Activated CD4-positive, CD25-positive, alpha-beta regulatory T cell treated with anti-CD3 and anti-CD28 coated beads, Interleukin-2, amount 50 U/mL, for 16 hours (primary cell): Measurements from ENCODE around the gene TARS1.
"Not testable (repeated sequence)": the region's sequence is repeated elsewhere in the genome, so short reads cannot be mapped to it uniquely, and the experiment has no call there.

Experiments
- DNase-seq: peaks from one replicate; pipeline ENCODE4 v3.0.0-alpha.2; 2020; ENCODE audit warnings: low read depth, low spot score

Gene TARS1

DNA sequence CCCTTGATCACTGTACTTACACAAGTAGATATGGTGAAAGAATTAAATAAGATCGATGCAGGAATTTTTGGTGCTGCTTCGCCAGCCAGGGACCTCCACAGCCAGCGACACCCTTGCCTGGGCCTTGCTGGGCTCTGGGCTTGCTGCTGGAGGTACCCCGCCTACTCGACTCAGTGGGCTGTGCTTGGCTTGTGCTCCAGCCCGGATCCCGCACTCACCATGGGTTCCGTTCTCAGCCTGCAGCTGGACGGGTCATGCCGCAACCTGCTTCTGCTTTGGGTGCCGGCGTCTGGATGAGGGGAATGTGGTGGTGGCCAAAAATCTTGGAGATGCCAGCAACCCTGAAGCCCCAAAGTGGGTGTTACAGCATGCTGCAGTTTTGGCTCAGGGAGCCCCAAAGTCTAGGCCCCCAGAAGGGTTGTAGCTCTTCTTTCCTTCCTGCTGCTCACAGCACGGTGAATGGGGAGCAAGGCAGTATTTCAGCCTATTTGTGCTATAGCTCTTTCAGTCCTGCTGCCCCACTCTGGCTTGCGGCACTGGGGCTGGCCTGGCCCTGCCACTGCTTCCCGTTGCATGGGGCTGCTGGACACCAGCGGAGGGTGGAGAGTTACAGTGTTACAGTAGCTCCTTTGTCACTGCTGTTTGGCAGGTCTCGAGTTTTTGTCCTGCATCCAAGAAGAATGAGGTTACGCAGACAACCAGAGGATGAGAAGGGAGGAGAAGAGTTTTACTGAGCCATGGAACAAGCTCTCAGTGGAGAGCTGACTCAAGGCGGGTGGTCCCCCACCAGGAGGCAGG is 48.0 kb downstream of the TARS1 start:
- DNase-seq, result no peak

DNA sequence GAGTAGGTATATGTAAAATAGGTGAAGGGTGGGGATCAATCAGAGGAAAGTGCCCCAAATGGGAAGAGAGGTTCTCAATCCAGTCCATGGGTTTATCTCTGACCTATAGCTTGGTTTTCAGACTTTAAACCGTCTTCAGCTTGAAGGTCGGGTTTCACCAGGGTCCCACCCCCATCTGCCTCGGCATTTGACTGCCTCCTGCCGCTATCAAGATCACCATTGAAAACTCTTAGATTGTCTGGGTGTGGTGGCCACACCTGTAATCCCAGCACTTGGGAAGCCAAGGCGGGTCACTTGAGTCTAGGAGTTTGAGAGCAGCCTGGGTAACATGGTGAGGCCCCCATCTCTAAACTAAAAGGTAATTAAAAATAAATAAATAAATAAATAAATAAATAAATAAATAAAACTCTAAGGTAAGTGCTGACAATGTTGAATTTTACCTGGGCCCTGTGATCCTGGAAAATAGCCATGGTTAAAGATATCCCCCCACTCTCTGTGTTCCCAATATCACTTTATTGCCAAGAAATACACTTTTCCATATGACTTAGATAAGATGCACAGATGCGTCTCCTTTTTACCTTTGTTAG is 48.8 kb downstream of the TARS1 start:
- DNase-seq, result no peak

- no peak for DNase-seq
Measured at GRCh38 chr5:33490071-33490665, 49.4 kb downstream of the TARS1 start.

DNA sequence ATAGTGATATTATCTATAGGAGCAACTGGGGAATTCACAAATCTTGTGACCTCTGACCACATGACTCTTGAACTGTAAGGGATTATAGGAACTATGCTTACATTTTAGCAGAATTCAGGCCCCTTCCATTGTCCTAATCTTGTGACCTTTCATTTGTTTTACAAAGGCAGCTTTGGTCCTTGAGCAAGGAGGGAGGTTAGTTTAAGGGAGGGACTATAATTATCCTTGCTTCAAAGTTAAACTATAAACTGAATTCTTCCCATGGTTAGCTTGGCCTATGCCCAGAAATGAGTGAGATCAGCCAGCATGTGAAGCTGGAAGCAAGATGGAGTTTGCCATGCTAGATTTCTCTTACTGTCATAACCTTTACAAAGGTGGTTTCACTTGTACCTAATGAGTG is 51.2 kb downstream of the TARS1 start:
- no peak for DNase-seq

DNA sequence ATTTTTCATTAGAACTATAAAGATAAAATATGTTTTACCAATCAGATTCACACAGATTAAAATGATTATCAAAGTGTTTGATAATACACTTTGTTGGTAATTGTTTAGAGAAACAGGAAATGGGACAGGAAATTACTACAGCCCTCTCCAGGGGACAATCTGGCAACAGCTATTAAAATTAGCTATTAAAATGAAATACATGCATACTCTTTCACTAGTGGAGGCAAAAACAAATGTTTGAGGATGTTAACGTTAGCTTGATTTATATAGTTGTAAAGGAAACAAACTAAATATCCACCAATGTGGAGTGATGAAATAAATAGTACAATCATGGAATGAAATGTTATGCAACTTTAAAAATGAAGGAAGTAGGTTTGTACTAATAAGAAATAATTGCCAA is 53.7 kb downstream of the TARS1 start:
- no peak for DNase-seq

DNA sequence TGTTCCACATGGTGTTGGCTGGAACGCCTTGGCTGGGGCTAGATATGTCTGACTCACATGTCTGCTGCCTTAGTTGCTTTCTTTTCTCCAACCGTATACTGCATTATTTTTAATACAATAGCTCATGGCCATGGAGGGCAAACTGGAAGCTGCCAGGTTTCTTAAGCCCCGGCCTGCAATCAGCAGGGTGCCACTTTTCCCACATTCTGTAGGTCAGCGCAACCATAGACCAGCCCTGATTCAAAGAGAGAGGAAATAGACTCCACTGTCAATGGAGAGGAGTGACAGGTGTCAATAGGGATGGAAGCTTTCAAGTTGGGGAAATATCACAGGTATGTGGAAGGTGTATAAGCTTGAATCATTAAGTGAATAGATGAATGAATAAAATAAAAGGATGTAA is 60.5 kb downstream of the TARS1 start:
- no peak for DNase-seq

GRCh38 chr5:33501899-33502298 is 61.1 kb downstream of the TARS1 start:
- no peak for DNase-seq

DNA sequence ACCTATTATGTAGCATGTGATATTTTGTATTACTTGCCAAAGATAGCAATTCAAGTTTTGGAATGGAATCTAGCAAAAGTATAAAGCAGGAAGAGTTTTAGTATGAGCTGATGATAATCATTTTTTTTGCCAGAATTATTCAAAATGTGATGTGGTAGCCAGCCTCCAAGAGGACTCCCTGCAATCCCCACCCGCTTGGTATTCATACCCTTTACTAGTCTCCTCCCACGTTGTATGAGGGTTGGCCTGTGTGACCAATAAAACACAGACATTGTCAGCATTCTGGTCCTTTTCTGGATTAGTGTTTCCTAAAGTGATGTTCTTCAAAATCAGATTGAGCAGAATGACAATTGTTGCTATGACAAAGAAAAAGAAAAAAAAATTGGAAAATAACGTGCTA is 63.8 kb downstream of the TARS1 start:
- DNase-seq, result no peak

- DNase-seq, result no peak
Measured at GRCh38 chr5:33507426-33507825, 66.7 kb downstream of the TARS1 start.

- no peak for DNase-seq
Measured at GRCh38 chr5:33509036-33509435, 68.3 kb downstream of the TARS1 start.

DNA sequence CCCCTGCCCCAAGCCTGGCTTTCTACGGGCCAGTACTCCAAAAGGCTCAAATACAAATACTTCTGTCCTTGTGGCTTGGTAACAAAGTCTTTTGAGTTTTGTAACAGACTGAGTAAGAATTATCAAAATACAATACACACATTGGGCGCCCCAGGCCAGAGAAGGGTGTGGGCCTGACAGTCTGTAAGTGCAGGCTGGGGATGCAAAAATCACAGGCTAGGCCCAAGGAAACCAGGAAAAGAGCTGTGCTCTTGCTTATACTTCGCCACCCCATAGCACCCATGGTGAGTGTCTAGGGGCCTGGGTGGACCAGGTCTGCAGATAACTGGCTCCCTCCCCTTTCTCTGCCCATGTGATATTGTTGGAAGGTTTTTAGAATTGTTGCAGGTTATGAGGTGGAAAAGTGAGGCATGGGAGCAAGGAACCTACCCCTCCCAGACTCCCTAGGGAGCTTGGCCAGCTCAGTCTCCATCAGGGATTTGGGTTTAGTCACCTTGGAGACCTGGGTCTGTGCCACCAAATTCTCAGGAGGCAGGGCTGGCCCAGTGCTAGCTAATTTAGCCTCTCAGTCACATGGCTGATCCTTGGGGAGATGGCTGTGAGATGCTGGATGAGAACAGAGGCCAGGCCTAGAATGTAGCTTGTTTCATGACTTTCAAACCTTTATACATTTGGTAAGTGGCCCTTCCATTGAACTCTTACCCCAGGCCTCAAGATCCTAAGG is 72.9 kb downstream of the TARS1 start:
- no peak for DNase-seq

DNA sequence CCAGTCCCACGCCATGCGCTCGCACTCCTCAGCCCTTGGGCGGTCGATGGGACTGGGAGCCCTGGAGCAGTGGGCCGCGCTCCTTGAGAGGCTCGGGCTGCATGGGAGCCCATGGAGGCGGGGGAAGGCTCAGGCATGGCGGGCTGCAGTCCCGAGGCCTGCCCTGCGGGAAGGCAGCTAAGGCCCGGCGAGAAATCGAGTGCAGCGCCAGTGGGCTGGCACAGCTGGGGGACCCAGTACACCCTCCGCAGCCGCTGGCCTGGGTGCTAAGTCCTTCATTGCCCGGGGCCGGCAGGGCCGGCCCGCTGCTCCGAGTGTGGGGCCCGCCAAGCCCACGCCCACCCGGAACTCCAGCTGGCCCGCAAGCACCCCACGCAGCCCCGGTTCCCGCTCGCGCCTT is 74.6 kb downstream of the TARS1 start:
- not testable (repeated sequence) for DNase-seq

DNA sequence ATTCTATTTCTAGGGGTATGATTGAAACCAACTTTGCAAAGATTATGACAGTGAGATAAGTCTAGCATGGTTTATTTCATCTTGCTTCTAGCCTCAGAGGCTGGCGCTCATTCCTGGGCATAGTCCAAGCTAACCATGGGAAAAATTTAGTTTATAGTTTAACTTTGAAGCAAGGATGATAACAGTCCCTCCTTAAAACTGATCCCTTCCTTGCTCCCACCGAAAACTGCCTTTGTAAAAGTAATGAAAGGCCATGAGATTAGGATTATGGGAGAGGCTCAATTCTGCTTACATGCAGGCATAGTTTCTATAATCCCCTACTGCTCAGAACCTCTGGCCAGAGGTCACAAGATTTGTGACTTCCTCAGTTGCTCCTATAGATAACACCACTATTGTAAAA is 75.7 kb downstream of the TARS1 start:
- no peak for DNase-seq
